Measurements from ENCODE around the gene XCL2.

GRCh38 chr1:168552961-168553360 is 9.2 kb upstream of the XCL2 start:
- TF ChIP-seq CTCF (IDR thresholded peaks at IDR 0.05; ENCODE audit: poor library complexity, severe bottlenecking), result no peak
- no peak for TF ChIP-seq RAD21 (conservative IDR thresholded peaks at IDR 0.05)

All from neural cell (in vitro differentiated cells).